Activated CD8-positive, alpha-beta memory T cell treated with anti-CD3 and anti-CD28 coated beads for 24 hours (primary cell): ENCODE data around the gene EEF1A2.
A peak's percentile ranks its signal among the peaks of the same experiment; 100 is the strongest.

Source experiments
- DNase-seq: peaks from one replicate; pipeline ENCODE4 v3.0.0-alpha.2; 2020

EEF1A2 gene

DNA sequence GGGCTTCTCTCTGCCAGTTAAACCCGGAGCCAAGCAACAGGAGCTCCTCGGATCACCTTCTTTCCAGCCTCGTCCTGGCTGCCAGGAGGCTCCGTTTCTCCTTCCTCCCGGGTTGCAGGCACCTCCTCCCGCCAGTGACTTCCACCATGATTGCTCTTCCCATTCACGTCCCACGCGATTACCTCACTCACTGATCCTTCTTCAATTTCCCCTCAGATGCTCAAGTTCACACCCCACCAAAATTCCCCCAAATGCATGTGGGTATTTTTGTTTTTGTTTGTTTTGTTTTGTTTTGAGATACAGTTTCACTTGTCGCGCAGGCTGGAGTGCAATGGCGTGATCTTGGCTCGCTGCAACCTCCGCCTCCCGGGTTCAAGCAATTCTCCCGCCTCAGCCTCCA is 51.6 kb downstream of the EEF1A2 start:
- DNase-seq, result no peak

DNA sequence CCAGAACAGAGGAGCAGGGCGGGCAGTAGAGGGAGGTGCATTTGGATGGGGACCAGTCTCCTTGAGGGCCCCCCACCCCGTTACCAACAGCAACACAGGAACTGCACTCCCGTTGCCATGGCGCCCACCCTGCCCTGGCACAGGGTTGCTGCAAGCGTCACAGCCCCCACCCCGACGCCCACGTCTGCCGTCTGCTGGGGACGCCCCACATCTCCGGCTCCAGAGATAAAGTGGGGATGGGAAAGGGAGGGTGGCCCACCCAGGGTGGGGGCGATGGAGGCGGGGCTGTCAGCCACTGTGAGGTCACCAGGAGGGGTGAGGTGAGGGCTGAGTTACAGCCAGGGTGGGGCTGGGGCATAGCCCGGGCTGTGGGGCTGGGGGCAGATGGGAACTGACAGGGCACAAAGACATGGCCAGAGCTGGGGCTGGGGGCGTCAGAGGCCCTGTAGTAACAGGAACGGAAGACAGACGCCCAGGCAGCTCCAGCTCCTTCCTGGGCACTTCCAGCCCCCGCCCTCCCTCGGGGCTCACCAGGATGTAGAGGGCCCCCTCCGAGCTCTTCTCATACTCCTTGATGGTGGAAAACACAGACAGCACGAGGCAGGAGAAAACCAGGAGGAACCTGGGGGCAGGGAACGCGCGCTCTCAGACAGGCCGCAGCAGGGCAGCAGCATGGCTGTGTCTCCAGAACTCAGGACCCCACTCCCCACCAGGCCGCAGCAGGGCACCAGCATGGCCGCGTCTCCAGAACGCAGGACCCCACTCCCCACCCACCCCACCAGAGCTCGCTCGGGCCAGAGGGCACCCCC is 52.5 kb downstream of the EEF1A2 start:
- no peak for DNase-seq

DNA sequence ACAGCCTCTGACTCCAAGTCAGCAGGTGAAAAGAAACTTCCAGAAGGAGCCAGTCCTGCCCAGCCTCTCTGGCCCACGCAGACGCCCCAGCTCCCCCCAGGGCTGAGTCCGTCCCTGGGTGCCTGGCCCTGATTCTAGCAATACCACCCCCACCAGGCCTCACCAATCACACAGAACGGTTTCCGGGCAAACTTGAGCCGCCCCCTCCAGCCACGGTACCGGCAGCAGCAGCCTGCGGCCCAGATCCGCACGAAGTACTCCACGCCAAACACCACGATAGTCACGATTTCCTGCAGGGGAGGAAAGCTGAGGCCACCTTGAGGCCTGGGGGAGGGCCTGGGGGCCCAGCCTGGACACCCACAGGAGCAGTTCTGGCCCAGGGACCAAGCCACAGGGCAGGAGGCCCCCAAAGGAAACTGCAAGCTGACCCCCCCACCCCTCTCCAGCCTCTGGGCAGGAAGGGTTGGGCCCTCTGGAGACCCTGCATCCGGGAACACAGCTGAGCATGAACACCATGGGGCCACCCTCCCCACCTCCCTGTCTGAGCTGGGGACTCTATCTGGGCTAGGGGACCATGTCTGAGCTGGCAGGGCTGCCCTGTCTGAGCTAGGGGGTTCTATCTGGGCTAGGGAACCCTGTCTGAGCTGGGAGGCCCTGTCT is 53.7 kb downstream of the EEF1A2 start:
- DNase-seq, result no peak

DNA sequence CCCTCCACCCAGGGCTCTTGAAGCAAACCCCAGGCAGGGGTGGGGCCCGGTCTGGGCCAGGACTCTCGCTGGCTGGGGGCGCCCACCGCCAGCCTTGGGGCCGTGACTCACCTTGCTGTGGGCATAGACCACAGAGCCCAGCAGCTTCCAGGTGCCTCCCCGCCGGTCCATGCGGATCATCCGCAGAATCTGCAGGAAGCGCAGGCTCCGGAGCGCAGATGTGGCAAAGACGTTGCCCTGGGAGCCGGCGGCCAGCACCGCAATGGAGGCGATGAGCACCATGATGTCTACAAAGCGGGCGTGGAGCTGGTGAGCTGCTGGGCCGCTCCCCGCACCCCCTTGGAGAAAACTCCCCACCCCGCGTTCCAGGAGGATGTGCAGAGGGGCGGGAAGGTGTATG is 54.3 kb downstream of the EEF1A2 start:
- DNase-seq, result no peak

DNA sequence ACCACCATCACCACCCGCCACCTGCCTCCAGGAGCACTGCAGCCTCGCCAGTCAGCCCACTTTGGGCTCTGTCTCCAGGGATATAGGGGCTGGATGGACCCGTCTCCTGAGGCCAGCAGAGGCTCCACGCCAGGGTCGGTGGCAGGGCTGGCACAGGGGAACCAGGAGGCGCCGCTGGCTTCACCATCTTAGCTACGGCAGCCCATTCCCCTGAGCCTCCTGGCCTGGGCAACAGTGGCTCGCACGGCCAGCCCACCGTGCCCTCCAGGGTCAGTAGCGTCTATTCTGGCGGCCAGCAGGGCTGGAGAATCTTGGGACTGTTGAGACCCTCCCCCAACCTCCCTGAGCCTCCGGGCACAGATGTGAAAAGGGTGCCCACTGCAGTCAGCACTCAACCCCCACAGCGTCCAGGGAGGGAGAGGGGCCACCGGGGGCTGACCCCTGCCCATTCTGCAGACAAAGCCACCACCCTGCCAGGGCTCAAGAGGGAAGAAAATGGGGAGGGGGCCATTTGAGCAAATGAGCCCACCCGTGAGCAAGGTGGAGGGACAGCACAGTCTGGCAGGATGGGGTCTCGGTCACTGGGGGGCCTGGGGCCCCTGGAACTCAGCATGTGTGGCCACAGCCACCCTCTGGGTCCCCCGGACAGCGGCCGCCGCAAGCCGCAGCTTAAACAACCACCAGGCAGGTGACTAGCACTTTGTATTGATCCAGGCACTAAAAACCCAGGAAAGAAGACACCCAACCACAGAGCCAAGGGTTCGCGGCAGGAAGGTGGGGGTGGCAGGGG is 55.1 kb downstream of the EEF1A2 start:
- no peak for DNase-seq

DNA sequence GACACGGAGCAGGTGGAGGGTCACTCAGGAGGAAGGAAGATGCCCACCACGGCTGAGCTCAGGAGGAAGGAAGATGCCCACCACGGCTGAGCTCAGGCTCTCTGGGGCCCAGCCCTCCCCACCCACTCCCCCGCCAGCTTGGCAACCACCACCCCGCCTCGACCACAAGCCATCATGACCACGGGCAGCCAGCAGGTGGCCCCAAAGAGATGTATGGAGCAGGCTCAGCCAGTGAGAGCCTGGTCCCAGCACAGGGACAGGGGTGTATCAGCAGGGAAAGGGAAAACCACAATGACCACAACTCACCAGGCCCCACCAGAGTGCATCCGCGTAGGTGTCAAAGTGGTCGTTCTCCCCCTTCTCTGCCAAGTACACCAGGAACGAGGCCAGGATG is 56.8 kb downstream of the EEF1A2 start:
- peak; percentile 81 for DNase-seq

DNA sequence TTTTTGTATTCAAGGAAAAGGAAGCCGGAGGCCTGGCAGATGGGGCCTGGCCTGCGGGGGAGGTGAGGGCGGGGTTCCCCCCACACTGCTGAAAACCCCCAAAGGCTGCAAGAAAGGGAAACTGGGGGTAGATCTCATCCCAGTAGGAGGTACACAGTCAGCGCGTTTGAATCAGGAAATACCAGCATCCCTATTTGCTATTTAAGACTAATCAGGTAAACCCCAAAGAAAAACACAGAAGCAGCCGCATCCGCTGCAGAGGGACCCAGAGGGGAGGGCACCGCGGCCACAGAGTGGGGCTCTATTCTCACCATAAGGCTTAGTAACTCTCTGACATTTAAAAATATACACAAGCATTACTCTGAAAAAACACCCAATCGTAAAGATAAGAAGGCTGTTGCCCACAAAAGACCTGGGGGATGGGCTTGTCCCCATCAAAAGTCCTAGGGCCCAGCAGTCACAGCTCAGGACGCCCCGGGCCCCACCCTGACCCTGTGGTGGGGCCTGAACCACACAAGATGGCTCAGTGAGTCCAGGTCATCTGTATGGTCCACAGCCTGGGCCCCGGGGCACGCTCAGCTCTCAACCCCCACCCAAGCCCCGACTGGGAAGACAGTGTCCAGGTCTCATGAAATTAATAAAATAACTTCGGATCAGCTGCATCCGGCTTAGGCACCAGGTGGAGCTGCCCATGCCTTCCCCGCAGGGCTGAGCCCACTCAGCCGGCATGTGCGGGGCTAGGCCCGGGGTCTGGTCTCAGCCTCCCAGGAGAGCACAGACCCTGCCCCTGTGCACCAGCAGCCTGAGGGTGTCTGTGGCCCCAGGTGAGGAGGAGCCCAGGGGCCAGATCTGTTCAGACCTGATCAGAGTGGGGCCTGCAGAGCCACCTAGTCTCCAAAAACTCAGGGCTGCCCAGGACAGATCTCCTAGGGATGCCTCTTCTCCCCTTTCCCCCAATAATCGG is 57.5 kb downstream of the EEF1A2 start:
- peak; percentile 68 for DNase-seq

DNA sequence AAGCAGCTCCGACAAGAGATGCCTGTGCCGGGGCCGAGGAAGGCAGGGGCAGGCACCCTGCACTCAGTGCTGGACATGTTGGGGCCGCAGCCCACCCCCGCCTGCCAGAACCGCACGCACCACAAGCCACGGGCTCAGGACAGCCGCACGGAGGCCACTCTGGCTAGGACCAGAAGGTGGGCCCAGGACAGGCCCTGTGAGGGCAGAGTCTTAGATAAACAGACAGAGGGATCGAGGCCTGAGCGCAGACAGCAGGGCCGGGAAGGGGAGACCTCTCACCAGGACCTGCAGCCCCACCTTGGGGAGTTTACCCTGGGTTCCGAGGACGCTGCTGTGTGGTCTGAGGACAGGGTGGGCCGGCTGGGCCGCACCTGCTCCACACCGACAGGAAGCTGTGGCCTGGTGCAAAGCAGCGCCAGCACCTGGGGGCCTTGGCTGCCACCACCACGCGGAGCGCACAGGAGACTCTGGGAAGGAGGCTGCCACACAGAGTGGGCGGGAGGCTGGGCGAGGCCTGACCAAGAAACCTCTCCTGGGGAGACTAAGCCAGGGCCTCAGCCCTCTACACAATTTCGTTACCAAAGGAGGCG is 58.4 kb downstream of the EEF1A2 start:
- no peak for DNase-seq

DNA sequence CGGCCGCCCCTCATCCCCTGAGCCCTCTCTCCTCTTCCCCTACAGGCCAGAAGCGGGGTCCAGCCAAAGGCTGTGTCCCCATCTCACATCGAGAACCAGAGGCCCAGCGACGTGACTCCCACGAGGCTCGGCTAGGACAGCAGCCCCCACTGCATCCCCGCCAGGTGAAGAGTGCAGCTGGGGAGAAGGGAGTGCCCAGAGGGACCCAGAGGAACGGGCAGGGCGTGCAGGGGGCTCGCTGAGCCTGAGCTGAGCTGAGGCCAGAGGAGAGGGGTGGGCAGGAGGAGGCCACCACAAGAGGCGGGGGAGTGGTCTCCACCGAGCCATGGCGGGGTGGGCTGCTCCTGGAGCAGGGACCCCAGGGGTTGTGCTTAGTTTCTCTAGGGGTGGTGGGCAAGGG is 59.0 kb downstream of the EEF1A2 start:
- DNase-seq, result no peak

DNA sequence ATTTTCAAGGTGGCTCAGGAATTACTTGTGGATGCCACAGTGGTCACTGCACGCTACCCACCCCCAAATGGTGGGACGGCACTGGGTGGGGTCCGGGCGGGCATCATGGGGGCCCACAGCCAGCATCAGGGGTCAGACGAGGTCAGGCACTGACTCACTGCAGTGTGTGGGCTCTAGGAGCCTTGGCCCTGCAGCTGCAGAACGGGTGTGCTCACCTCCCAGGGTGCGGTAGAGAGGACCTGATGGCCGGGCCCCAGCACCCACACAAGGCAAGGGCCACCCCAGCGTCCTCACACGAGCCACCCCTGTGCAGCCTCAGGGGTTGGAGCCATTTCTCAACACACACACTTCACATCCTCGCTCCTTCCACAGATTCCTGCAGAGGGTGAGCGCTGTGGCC is 60.8 kb downstream of the EEF1A2 start:
- DNase-seq, result no peak
